H1 (cell line): ENCODE results near the gene CATSPERD. TPM values are rescaled to one million over a fixed set of nuclear protein-coding genes. Genes with fewer than 3 reads are reported as not detected.

Experiments used
- CTCF ChIA-PET: fragments of 300-600 bp; sonication (Branson Sonifier 250); formaldehyde crosslinking; loops from one replicate; lab custom pipeline; 2021; ENCODE audit not compliant: partially characterized antibody; lab: Charles Lee
- POLR2A ChIA-PET: fragments of 300-600 bp; sonication (Branson Sonifier 250); formaldehyde crosslinking; loops from one replicate; lab custom pipeline; 2021; ENCODE audit warnings: inconsistent platforms; ENCODE audit not compliant: partially characterized antibody; lab: Charles Lee
- DNase-seq, 2 experiments: peaks; one replicate each; pipeline versions ENCODE4 v3.0.0 to v3.0.0-alpha.2; 2010 to 2022; ENCODE audit warnings: low spot score in 2 of 2, low read depth in 1 of 2, mixed read lengths in 1 of 2
- FAIRE-seq: peaks from 2 replicates; lab custom pipeline; 2011; peaks lifted over from hg19 to GRCh38; lab: Jason Lieb, UNC
- H2AFZ ChIP-seq: 2 replicates; pipeline ENCODE4 v1.8.1; 2012; ENCODE audit warnings: low read length, inconsistent platforms
- H2AK5ac ChIP-seq: 2 replicates; pipeline ENCODE4 v1.6.1; 2013; ENCODE audit warnings: low read depth, low read length
- H2BK120ac ChIP-seq: replicated peaks from 2 replicates; pipeline ENCODE3; 2013; ENCODE audit warnings: low read depth, low read length, inconsistent platforms
- H2BK12ac ChIP-seq: 2 replicates; pipeline ENCODE4 v1.6.1; 2013; ENCODE audit warnings: low read depth, low read length
- H2BK15ac ChIP-seq: 2 replicates; pipeline ENCODE4 v1.6.1; 2013; ENCODE audit warnings: low read length
- H2BK20ac ChIP-seq: 2 replicates; pipeline ENCODE4 v1.6.1; 2013; ENCODE audit warnings: low read length
- H2BK5ac ChIP-seq: 2 replicates; pipeline ENCODE4 v1.6.1; 2013; ENCODE audit warnings: low read depth, low read length
- H3K14ac ChIP-seq: 2 replicates; pipeline ENCODE4 v1.6.1; 2013; ENCODE audit warnings: inconsistent platforms; ENCODE audit not compliant: insufficient read length
- H3K18ac ChIP-seq: 2 replicates; pipeline ENCODE4 v1.6.1; 2013; ENCODE audit warnings: low read length; ENCODE audit errors: extremely low read depth
- H3K23ac ChIP-seq: 2 replicates; pipeline ENCODE4 v1.6.1; 2013; ENCODE audit warnings: inconsistent platforms; ENCODE audit not compliant: insufficient read length
- H3K23me2 ChIP-seq: 2 replicates; pipeline ENCODE4 v1.6.1; 2013; ENCODE audit warnings: low read depth, low read length
- H3K27ac ChIP-seq: 2 replicates; pipeline ENCODE4 v1.6.1; 2011; ENCODE audit warnings: low read depth, low read length, inconsistent platforms
- H3K27me3 ChIP-seq, 4 experiments: replicated peaks in 1 of 4; 1 replicate in 1 of 4; 2 replicates in 3 of 4; pipeline versions ENCODE4 v1.6.1 to v1.8.1; 2011 to 2013; ENCODE audit warnings: low read length in 3 of 4, mild to moderate bottlenecking in 3 of 4, inconsistent platforms in 2 of 4, mixed read lengths in 2 of 4, moderate library complexity in 1 of 4; ENCODE audit not compliant: control insufficient read depth in 3 of 4, insufficient read depth in 3 of 4; ENCODE audit errors: extremely low read depth in 1 of 4
- H3K36me3 ChIP-seq, 4 experiments: 2 replicates each; pipeline versions ENCODE4 v1.6.1 to v1.8.1; 2011 to 2013; ENCODE audit warnings: mild to moderate bottlenecking in 4 of 4, low read length in 3 of 4, moderate library complexity in 2 of 4, control low read depth in 1 of 4, inconsistent platforms in 1 of 4; ENCODE audit not compliant: insufficient read depth in 4 of 4, control insufficient read depth in 2 of 4
- H3K4ac ChIP-seq: replicated peaks from 2 replicates; pipeline ENCODE3; 2013; ENCODE audit warnings: low read length, low read depth, mixed read lengths, inconsistent platforms; ENCODE audit not compliant: insufficient read length
- H3K4me1 ChIP-seq, 4 experiments: replicated peaks in 1 of 4; 1 replicate in 1 of 4; 2 replicates in 3 of 4; pipeline versions ENCODE4 v1.6.1 to v1.8.1; 2011 to 2013; ENCODE audit warnings: low read length in 3 of 4, inconsistent platforms in 2 of 4, mixed read lengths in 1 of 4; ENCODE audit not compliant: insufficient read depth in 4 of 4, control insufficient read depth in 3 of 4
- H3K4me2 ChIP-seq, 2 experiments: 2 replicates each; pipeline versions ENCODE4 v1.6.1 to v1.8.1; 2011 to 2013; ENCODE audit warnings: low read depth in 2 of 2, low read length in 2 of 2, control low read depth in 1 of 2, inconsistent platforms in 1 of 2, mild to moderate bottlenecking in 1 of 2; ENCODE audit not compliant: insufficient read depth in 1 of 2
- H3K4me3 ChIP-seq, 4 experiments: fragments of 200-600, 300-600 bp in 1 of 4; sonication (generic), shearing (Covaris generic), sonication (Bioruptor Twin) in 1 of 4; 2 replicates each; pipeline versions ENCODE4 v1.5.1 to v1.8.1; 2011 to 2016; ENCODE audit warnings: low read length in 4 of 4, low read depth in 3 of 4, control low read depth in 2 of 4, inconsistent platforms in 2 of 4, mild to moderate bottlenecking in 2 of 4, mixed read lengths in 1 of 4, moderate library complexity in 1 of 4; ENCODE audit not compliant: insufficient read depth in 2 of 4; ENCODE audit errors: extremely low read depth in 1 of 4
- H3K56ac ChIP-seq: replicated peaks from 2 replicates; pipeline ENCODE3; 2013; ENCODE audit warnings: low read depth, mild to moderate bottlenecking, mixed read lengths, low read length, inconsistent platforms; ENCODE audit not compliant: insufficient read length
- H3K79me1 ChIP-seq: 2 replicates; pipeline ENCODE4 v1.6.1; 2013; ENCODE audit warnings: low read depth, low read length, control low read depth
- H3K79me2 ChIP-seq, 2 experiments: 2 replicates each; pipeline versions ENCODE4 v1.6.1 to v1.8.1; 2012 to 2013; ENCODE audit warnings: low read length in 2 of 2, mild to moderate bottlenecking in 2 of 2, inconsistent platforms in 1 of 2; ENCODE audit not compliant: insufficient read depth in 2 of 2, control insufficient read depth in 1 of 2
- H3K9ac ChIP-seq, 4 experiments: replicated peaks in 1 of 4; 1 replicate in 1 of 4; 2 replicates in 3 of 4; pipeline versions ENCODE4 v1.6.1 to v1.8.1; 2011 to 2013; ENCODE audit warnings: low read depth in 3 of 4, low read length in 3 of 4, control low read depth in 2 of 4, mild to moderate bottlenecking in 2 of 4, moderate library complexity in 2 of 4, inconsistent platforms in 1 of 4; ENCODE audit errors: extremely low read depth in 1 of 4
- H3K9me3 ChIP-seq, 2 experiments: 2 replicates each; pipeline versions ENCODE4 v1.6.1 to v1.8.1; 2012 to 2013; ENCODE audit warnings: mild to moderate bottlenecking in 2 of 2, moderate library complexity in 2 of 2, control low read depth in 1 of 2, inconsistent platforms in 1 of 2, low read depth in 1 of 2, low read length in 1 of 2, mixed read lengths in 1 of 2; ENCODE audit not compliant: insufficient read depth in 2 of 2
- H4K20me1 ChIP-seq, 2 experiments: replicated peaks in 1 of 2; 2 replicates each; pipeline versions ENCODE3 to v1.8.1; 2011 to 2013; ENCODE audit warnings: inconsistent platforms in 2 of 2, low read length in 2 of 2, mild to moderate bottlenecking in 1 of 2; ENCODE audit not compliant: insufficient read depth in 2 of 2, control insufficient read depth in 1 of 2
- H4K5ac ChIP-seq: 2 replicates; pipeline ENCODE4 v1.6.1; 2013; ENCODE audit warnings: low read length, low read depth, mixed read lengths, inconsistent platforms; ENCODE audit not compliant: insufficient read length
- H4K8ac ChIP-seq: 2 replicates; pipeline ENCODE4 v1.8.0; 2013; ENCODE audit warnings: mild to moderate bottlenecking, moderate library complexity, low read length, inconsistent platforms; ENCODE audit not compliant: insufficient read depth; ENCODE audit errors: extremely low read depth
- H4K91ac ChIP-seq: replicated peaks from 2 replicates; pipeline ENCODE3; 2013; ENCODE audit warnings: low read length, mixed read lengths, inconsistent platforms; ENCODE audit not compliant: insufficient read length
- ASH2L ChIP-seq: fragments of 200-600, 300-600 bp; sonication (generic); IDR thresholded peaks from one replicate; pipeline ENCODE4 v1.7.1; 2017; ENCODE audit warnings: low read length
- BRCA1 ChIP-seq: IDR thresholded peaks from 2 replicates; pipeline ENCODE4 v1.6.1; 2012; ENCODE audit warnings: low read depth, low read length, improper control_type of control experiment
- CEBPB ChIP-seq: IDR thresholded peaks from 2 replicates; pipeline ENCODE4 v1.6.1; 2012; ENCODE audit warnings: low read depth, low read length
- CHD1 ChIP-seq: IDR thresholded peaks from 2 replicates; pipeline ENCODE4 v1.6.1; 2012; ENCODE audit warnings: low read depth, low read length, improper control_type of control experiment
- CREB1 ChIP-seq: IDR thresholded peaks from 2 replicates; pipeline ENCODE4 v1.6.1; 2012; ENCODE audit warnings: inconsistent platforms
- GABPA ChIP-seq: IDR thresholded peaks from 2 replicates; pipeline ENCODE4 v1.6.1; 2011; ENCODE audit warnings: mild to moderate bottlenecking, low read length, moderate library complexity, borderline replicate concordance; ENCODE audit not compliant: insufficient read depth
- JUND ChIP-seq: IDR thresholded peaks from 2 replicates; pipeline ENCODE4 v1.6.1; 2011; ENCODE audit warnings: mild to moderate bottlenecking, improper control_type of control experiment, low read length
- KDM4A ChIP-seq: IDR thresholded peaks from one replicate; pipeline ENCODE4 v1.7.1; 2012; ENCODE audit warnings: low read depth, mild to moderate bottlenecking, moderate library complexity, low read length, inconsistent platforms; ENCODE audit not compliant: severe bottlenecking
- MAFK ChIP-seq: IDR thresholded peaks from 2 replicates; pipeline ENCODE4 v1.6.1; 2012; ENCODE audit warnings: low read depth, mild to moderate bottlenecking, improper control_type of control experiment, low read length
- POU5F1 ChIP-seq: IDR thresholded peaks from 2 replicates; pipeline ENCODE4 v1.6.1; 2011; ENCODE audit warnings: low read depth, mild to moderate bottlenecking, low read length, moderate library complexity
- RAD21 ChIP-seq, 2 experiments: IDR thresholded peaks in 1 of 2; conservative IDR thresholded peaks in 1 of 2; 2 replicates each; pipeline ENCODE4 v1.6.1; 2011; ENCODE audit warnings: low read depth in 2 of 2, low read length in 2 of 2, improper control_type of control experiment in 1 of 2, inconsistent platforms in 1 of 2, mild to moderate bottlenecking in 1 of 2, moderate library complexity in 1 of 2
- RBBP5 ChIP-seq: IDR thresholded peaks from 2 replicates; pipeline ENCODE4 v1.7.1; 2012; ENCODE audit warnings: low read depth, mild to moderate bottlenecking, inconsistent platforms, low read length, moderate library complexity, borderline replicate concordance
- SAP30 ChIP-seq: fragments of 300-600 bp; sonication (generic); IDR thresholded peaks from 2 replicates; pipeline ENCODE4 v1.7.1; 2012; ENCODE audit warnings: low read length, moderate library complexity, mild to moderate bottlenecking, inconsistent platforms; ENCODE audit not compliant: insufficient read depth, insufficient replicate concordance
- SP4 ChIP-seq: IDR thresholded peaks from 2 replicates; pipeline ENCODE4 v1.6.1; 2012; ENCODE audit warnings: low read length, inconsistent platforms
- TCF12 ChIP-seq: IDR thresholded peaks from 2 replicates; pipeline ENCODE4 v1.6.1; 2011; ENCODE audit warnings: low read depth, mild to moderate bottlenecking, low read length
- YY1 ChIP-seq: IDR thresholded peaks from 2 replicates; pipeline ENCODE4 v1.6.1; 2011; ENCODE audit warnings: low read depth, mild to moderate bottlenecking, low read length
- WGBS, 2 experiments: shearing (Covaris generic) in 1 of 2; methylation state at CpG; one replicate each; pipeline versions ENCODE4 v1.1.6 to v1.1.7; 2013 to 2015; ENCODE audit warnings: low lambda C conversion rate in 2 of 2, mixed read lengths in 2 of 2, inconsistent platforms in 1 of 2, low coverage in 1 of 2, missing lambda C conversion rate in 1 of 2; ENCODE audit not compliant: insufficient replicate concordance in 2 of 2, insufficient coverage in 1 of 2, insufficient read length in 1 of 2; ENCODE audit errors: extremely low coverage in 1 of 2, missing lambda C conversion rate in 1 of 2; 5-methylcytosine and 5-hydroxymethylcytosine counted together
- polyA plus RNA-seq, 7 experiments: library from polyadenylated mRNA; depleted of rRNA in 3 of 7; stranded (reverse) in 5 of 7; unstranded in 2 of 7; fragments of >200 nt in 5 of 7; fragments of 200-250 nt in 2 of 7; gene quantifications; 1 replicate in 5 of 7; 2 replicates in 1 of 7; 4 replicates in 1 of 7; pipeline versions ENCODE4 v1.2.1 to v1.2.3, GENCODE V29; 2011 to 2013; ENCODE audit warnings: missing spikeins in 2 of 7, mixed read lengths in 2 of 7
- total RNA-seq: library from RNA; stranded (reverse); fragmentation: NEBNext Ultra II Directional; extraction: Animal tissue kit (Norgen Biotek cat#: 25700); gene quantifications from 2 replicates; pipeline ENCODE4 v1.2.1, GENCODE V29; 2021

CATSPERD gene
- total and polyA plus RNA-seq, 2 of the 8 experiments (the other 6 are each of a cell fraction or from before 2014, with no cell fraction given) = 0.12 TPM; not detected in 1

DNA sequence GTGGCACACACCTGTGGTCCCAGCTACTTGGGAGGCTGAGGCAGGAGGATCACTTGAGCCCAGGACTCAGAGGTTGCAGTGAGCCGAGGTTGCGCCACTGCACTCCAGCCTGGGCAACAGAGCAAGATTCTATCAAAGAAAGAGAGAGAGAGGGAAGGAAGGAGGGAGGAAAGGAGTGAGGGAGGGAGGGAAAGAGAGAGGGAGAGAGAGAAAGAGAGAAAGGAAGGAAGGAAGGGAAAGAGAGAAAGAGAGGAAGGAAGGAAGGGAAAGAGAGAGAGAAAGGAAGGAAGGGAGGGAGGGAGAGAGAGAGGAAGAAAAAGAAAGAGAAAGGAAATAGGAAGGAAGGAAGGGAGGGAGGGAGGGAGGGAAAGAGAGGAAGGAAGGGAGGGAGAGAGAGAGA, 96.8 kb downstream of the CATSPERD start:
- Histone ChIP-seq H4K8ac (no peak overlapping the region), H3K27ac (no peak overlapping the region), H3K4me1 (no peaks in the 10 kb centered on the region), H3K9me3 (no peaks in the 10 kb centered on the region), H3K79me1 (no peaks in the 10 kb centered on the region), H3K79me2 (no peaks in the 10 kb centered on the region), H3K56ac (no peak overlapping the region), H3K18ac (no peak overlapping the region), H3K23ac (no peak overlapping the region), H3K4ac (no peak overlapping the region), H3K23me2 (no peaks in the 10 kb centered on the region), H2BK120ac (no peak overlapping the region), H3K9ac (no peak overlapping the region), H4K20me1 (peaks cover 0 to 5% of the 10 kb centered on the region in 2 experiments), H4K5ac (no peak overlapping the region), H3K27me3 (no peaks in the 10 kb centered on the region), H3K36me3 (no peaks in the 10 kb centered on the region), H3K4me3 (no peak overlapping the region), H2BK12ac (0 out of 2 replicates have a peak overlapping the region, but pooled peaks have one; percentile 1), H2AK5ac (no peak overlapping the region), H2BK20ac (no peak overlapping the region), H3K14ac (no peak overlapping the region), H2BK15ac (no peak overlapping the region), H3K4me2 (no peak overlapping the region), H2BK5ac (no peak overlapping the region), H2AFZ (no peak overlapping the region), H4K91ac (no peak overlapping the region)
- FAIRE-seq (no peak), DNase-seq (no peak)
- ChIA-PET CTCF (interaction anchor here (1.4 kb wide), 1 partner anchor 13 kb away, joined by 5 read pairs; no protein-coding TSS in a partner anchor), POLR2A (interaction anchor here (1.1 kb wide), 1 partner anchor 11 kb away, joined by 5 read pairs; no protein-coding TSS in a partner anchor)
- 90% methylated on average over 2 of the region's 2 CpGs; no CpG with 5 or more reads in 1 of the 2 experiments for WGBS, 2 experiments
- no peak for TF ChIP-seq TCF12
- TF ChIP-seq GABPA = no peak
- no peak for TF ChIP-seq RBBP5
- no peak for TF ChIP-seq MAFK
- TF ChIP-seq SP4 = no peak
- no peak for TF ChIP-seq JUND
- TF ChIP-seq POU5F1 = no peak
- TF ChIP-seq SAP30 = no peak
- no peak for TF ChIP-seq CEBPB
- TF ChIP-seq BRCA1 = no peak
- TF ChIP-seq RAD21 (IDR thresholded peaks at IDR 0.05 in 1 of 2, conservative IDR thresholded peaks at IDR 0.05 in 1 of 2; ENCODE audit: low read depth in 2 of 2, low read length in 2 of 2) = no peak
- TF ChIP-seq YY1 = no peak
- no peak for TF ChIP-seq ASH2L
- no peak for TF ChIP-seq CHD1
- no peak for TF ChIP-seq CREB1
- no peak for TF ChIP-seq KDM4A
